Spleen (tissue), 11 donors: ENCODE measurements around the gene MAP7D3. TPM values are rescaled to one million over a fixed set of nuclear protein-coding genes. Genes with fewer than 3 reads are reported as not detected.

ENCODE experiments used
- DNase-seq: peaks from one replicate; pipeline ENCODE4 v3.0.0-alpha.2; 2020
- H3K27ac ChIP-seq, 8 donors: fragments of 200-600 bp; sonication (generic) in 7 of 8; 1 replicate in 4 of 8; 2 replicates in 4 of 8; pipeline versions ENCODE4 v1.5.0 to v1.8.0; 2016 to 2021; ENCODE audit warnings: inconsistent platforms in 4 of 8, mild to moderate bottlenecking in 4 of 8, moderate library complexity in 1 of 8
- H3K27me3 ChIP-seq, 7 donors: fragments of 200-600 bp; sonication (generic) in 6 of 7; replicated peaks in 1 of 7; 1 replicate in 4 of 7; 2 replicates in 3 of 7; pipeline versions ENCODE4 v1.5.0 to v1.8.0; 2016 to 2021; ENCODE audit warnings: inconsistent platforms in 3 of 7, mild to moderate bottlenecking in 1 of 7
- H3K36me3 ChIP-seq, 6 donors: fragments of 200-600 bp; sonication (generic) in 5 of 6; 1 replicate in 4 of 6; 2 replicates in 2 of 6; pipeline versions ENCODE4 v1.5.0 to v1.8.0; 2016 to 2021; ENCODE audit warnings: inconsistent platforms in 2 of 6
- H3K4me1 ChIP-seq, 6 donors: fragments of 200-600 bp; sonication (generic) in 5 of 6; 1 replicate in 3 of 6; 2 replicates in 3 of 6; pipeline versions ENCODE4 v1.5.0 to v1.8.0; 2016 to 2021; ENCODE audit warnings: inconsistent platforms in 3 of 6
- H3K4me3 ChIP-seq, 8 donors: fragments of 200-600 bp; sonication (generic) in 7 of 8; 1 replicate in 4 of 8; 2 replicates in 4 of 8; pipeline versions ENCODE4 v1.5.0 to v1.8.0; 2016 to 2021; ENCODE audit warnings: inconsistent platforms in 4 of 8, mild to moderate bottlenecking in 4 of 8, moderate library complexity in 2 of 8
- H3K9me3 ChIP-seq, 8 donors: fragments of 200-600 bp; sonication (generic) in 7 of 8; 1 replicate in 4 of 8; 2 replicates in 4 of 8; pipeline versions ENCODE4 v1.5.0 to v1.8.0; 2016 to 2021; ENCODE audit warnings: inconsistent platforms in 4 of 8
- POLR2A ChIP-seq, 3 donors: fragments of 450-650 bp; IDR thresholded peaks; one replicate each; pipeline ENCODE4 v1.5.1; 2017; ENCODE audit warnings: antibody characterized with exemption in 3 of 3, mild to moderate bottlenecking in 1 of 3
- POLR2AphosphoS5 ChIP-seq, 3 donors: sonication (generic); formaldehyde crosslinking; IDR thresholded peaks; one replicate each; pipeline ENCODE4 v1.5.1; 2017; ENCODE audit warnings: antibody characterized with exemption in 3 of 3
- WGBS, 5 donors: extraction: QIAGEN DNeasy Blood & Tissue Kit in 3 of 5; methylation state at CpG; one replicate each; pipeline versions ENCODE4 v1.1.5 to v1.1.7; 2013 to 2018; 5-methylcytosine and 5-hydroxymethylcytosine counted together
- intact Hi-C: fragments of 100-400 bp; cut with DNase I; formaldehyde crosslinking; loops from one replicate; pipeline ENCODE4 v1.15.0; 2023; ENCODE audit warnings: low total_unique reads
- polyA plus RNA-seq, 3 donors: library from polyadenylated mRNA; stranded (reverse); fragments of 200-250 nt; gene quantifications; one replicate each; pipeline ENCODE4 v1.2.1, GENCODE V29; 2013
- total RNA-seq, 7 donors: library from RNA; depleted of rRNA in 3 of 7; stranded (reverse); fragments of >200 nt in 3 of 7; fragmentation: NEBNext Ultra II Directional in 4 of 7; extraction: Animal tissue kit (Norgen Biotek cat#: 25700) in 4 of 7; gene quantifications; one replicate each; pipeline versions ENCODE4 v1.1.0 to v1.2.1, GENCODE V29; 2016 to 2021
- TF ChIP-seq, protein P1 (sequence below), 11 experiments: fragments of 200-600 bp in 7 of 11; fragments of 450-650 bp in 4 of 11; sonication (generic) in 4 of 11; IDR thresholded peaks in 8 of 11; conservative IDR thresholded peaks in 3 of 11; 1 replicate in 7 of 11; 2 replicates in 4 of 11; pipeline versions ENCODE4 v1.4.0 to v1.8.0; 2016 to 2021; ENCODE audit warnings: antibody characterized with exemption in 11 of 11, inconsistent platforms in 4 of 11, mild to moderate bottlenecking in 1 of 11
- donor health status: healthy with polysubstance abuse.
- donor health status: DM: no; HTN: no; CAD: no; lungs with moderate emphysema.
- donor health status: DM: no; HTN: no; CAD: no.
- donor health status: Bipolar disorder and iron deficiency.
- donor health status: healthy.
- donor health status: DM: no; HTN: no; CAD: no.
- donor health status: DM: yes; HTN: yes; CAD: no.

The MAP7D3 gene
- total and polyA plus RNA-seq, 10 donors: 7.4 to 17.6 (median 12.2) TPM

- Histone ChIP-seq H3K36me3 (no peaks in the 10 kb centered on the region), H3K9me3 (no peaks in the 10 kb centered on the region), H3K27ac (no peak overlapping the region), H3K4me3 (no peak overlapping the region), H3K4me1 (peaks cover 0 to 3% (median 0%) of the 10 kb centered on the region in 6 donors), H3K27me3 (no peaks in the 10 kb centered on the region)
- no peak for DNase-seq
- intact Hi-C loops: loop anchor here (10.0 kb wide), 1 partner anchor 238 kb away; no protein-coding TSS in a partner anchor
- TF ChIP-seq POLR2A (IDR thresholded peaks at IDR 0.05): no peak
- 59 to 70% (median 64%) methylated on average over 7 of the region's 7 CpGs for WGBS, 5 donors
These were observed 11.7 kb upstream of the MAP7D3 start for GRCh38 chrX:136262812-136263315.

DNA sequence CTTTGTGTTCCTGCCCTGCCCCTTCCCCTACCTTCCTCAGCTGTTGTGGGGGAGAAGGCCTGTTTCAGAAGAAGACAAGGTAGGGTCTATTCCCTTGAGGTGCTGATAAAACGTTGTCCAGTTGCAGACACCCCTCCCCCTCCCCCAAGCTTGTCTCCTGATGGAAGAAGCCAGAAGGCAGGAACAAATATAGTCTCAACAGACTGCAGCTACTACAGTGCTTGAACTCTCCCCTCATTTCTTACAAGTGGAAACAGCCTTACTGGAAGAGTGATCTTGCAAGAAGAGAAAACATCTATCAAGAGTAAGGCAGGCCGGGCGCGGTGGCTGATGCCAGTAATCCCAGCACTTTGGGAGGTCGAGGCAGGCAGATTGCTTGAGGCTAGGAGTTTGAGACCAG is 11.0 kb upstream of the MAP7D3 start:
- Histone ChIP-seq H3K9me3 (no peaks in the 10 kb centered on the region), H3K27ac (no peak overlapping the region), H3K4me1 (peaks cover 0 to 3% (median 0%) of the 10 kb centered on the region in 6 donors), H3K4me3 (no peak overlapping the region), H3K27me3 (no peaks in the 10 kb centered on the region), H3K36me3 (no peaks in the 10 kb centered on the region)
- WGBS, 5 donors: 60 to 84% (median 83%) methylated on average over 1 to 5 of the region's 5 CpGs
- intact Hi-C loops: loop anchor here (10.0 kb wide), 1 partner anchor 237 kb away; no protein-coding TSS in a partner anchor
- TF ChIP-seq POLR2A (IDR thresholded peaks at IDR 0.05) (no peak), POLR2AphosphoS5 (IDR thresholded peaks at IDR 0.05) (no peak)
- TF ChIP-seq, protein P1, sequence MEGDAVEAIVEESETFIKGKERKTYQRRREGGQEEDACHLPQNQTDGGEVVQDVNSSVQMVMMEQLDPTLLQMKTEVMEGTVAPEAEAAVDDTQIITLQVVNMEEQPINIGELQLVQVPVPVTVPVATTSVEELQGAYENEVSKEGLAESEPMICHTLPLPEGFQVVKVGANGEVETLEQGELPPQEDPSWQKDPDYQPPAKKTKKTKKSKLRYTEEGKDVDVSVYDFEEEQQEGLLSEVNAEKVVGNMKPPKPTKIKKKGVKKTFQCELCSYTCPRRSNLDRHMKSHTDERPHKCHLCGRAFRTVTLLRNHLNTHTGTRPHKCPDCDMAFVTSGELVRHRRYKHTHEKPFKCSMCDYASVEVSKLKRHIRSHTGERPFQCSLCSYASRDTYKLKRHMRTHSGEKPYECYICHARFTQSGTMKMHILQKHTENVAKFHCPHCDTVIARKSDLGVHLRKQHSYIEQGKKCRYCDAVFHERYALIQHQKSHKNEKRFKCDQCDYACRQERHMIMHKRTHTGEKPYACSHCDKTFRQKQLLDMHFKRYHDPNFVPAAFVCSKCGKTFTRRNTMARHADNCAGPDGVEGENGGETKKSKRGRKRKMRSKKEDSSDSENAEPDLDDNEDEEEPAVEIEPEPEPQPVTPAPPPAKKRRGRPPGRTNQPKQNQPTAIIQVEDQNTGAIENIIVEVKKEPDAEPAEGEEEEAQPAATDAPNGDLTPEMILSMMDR (IDR thresholded peaks at IDR 0.05 in 8 of 11, conservative IDR thresholded peaks at IDR 0.05 in 3 of 11): no peak
- no peak for DNase-seq

GRCh38 chrX:136261321-136261720 is 10.1 kb upstream of the MAP7D3 start:
- H3K27ac ChIP-seq: no peak overlapping the region
- intact Hi-C loops: loop anchor here (10.0 kb wide), 1 partner anchor 237 kb away; no protein-coding TSS in a partner anchor
- H3K4me1 ChIP-seq: peaks cover 0 to 3% (median 0%) of the 10 kb centered on the region in 6 donors

GRCh38 chrX:136260776-136261175 is 9.6 kb upstream of the MAP7D3 start:
- no peak for DNase-seq
- intact Hi-C loops: loop anchor here (10.0 kb wide), 1 partner anchor 236 kb away; no protein-coding TSS in a partner anchor
- no peaks in the 10 kb centered on the region for H3K36me3 ChIP-seq
- TF ChIP-seq POLR2AphosphoS5 (IDR thresholded peaks at IDR 0.05) (no peak), POLR2A (IDR thresholded peaks at IDR 0.05) (no peak)
- TF ChIP-seq, protein P1 (IDR thresholded peaks at IDR 0.05 in 8 of 11, conservative IDR thresholded peaks at IDR 0.05 in 3 of 11): no peak
- no peak overlapping the region for H3K4me3 ChIP-seq
- peaks cover 0 to 3% (median 0%) of the 10 kb centered on the region in 6 donors for H3K4me1 ChIP-seq
- no peaks in the 10 kb centered on the region for H3K9me3 ChIP-seq
- no peak overlapping the region for H3K27ac ChIP-seq
- no peaks in the 10 kb centered on the region for H3K27me3 ChIP-seq

More at GRCh38 chrX:136261321-136261720, 10.1 kb upstream of the MAP7D3 start:
- Histone ChIP-seq H3K27me3 (no peaks in the 10 kb centered on the region), H3K36me3 (no peaks in the 10 kb centered on the region), H3K9me3 (no peaks in the 10 kb centered on the region), H3K4me3 (no peak overlapping the region)
- DNase-seq: no peak
- no peak for TF ChIP-seq POLR2AphosphoS5 (IDR thresholded peaks at IDR 0.05)
- TF ChIP-seq POLR2A (IDR thresholded peaks at IDR 0.05): no peak
- TF ChIP-seq, protein P1 (IDR thresholded peaks at IDR 0.05 in 8 of 11, conservative IDR thresholded peaks at IDR 0.05 in 3 of 11): no peak
- WGBS, 5 donors: 82 to 95% (median 93%) methylated on average over 6 to 7 of the region's 7 CpGs
